IPS-18a (cell line): ENCODE measurements around the gene C16orf95.

ENCODE experiments used
- H3K27ac ChIP-seq: one replicate; pipeline ENCODE4 v1.5.1; 2013; ENCODE audit warnings: low read length
- H3K27me3 ChIP-seq: one replicate; pipeline ENCODE4 v1.6.1; 2013; ENCODE audit warnings: mild to moderate bottlenecking, low read length; ENCODE audit not compliant: control insufficient read depth, insufficient read depth
- H3K36me3 ChIP-seq: one replicate; pipeline ENCODE4 v1.6.1; 2013; ENCODE audit warnings: low read depth, low read length; ENCODE audit not compliant: control insufficient read depth
- H3K4me1 ChIP-seq: one replicate; pipeline ENCODE4 v1.6.1; 2013; ENCODE audit warnings: low read depth, low read length; ENCODE audit not compliant: control insufficient read depth
- H3K4me3 ChIP-seq: one replicate; pipeline ENCODE4 v1.5.1; 2013; ENCODE audit warnings: low read length
- H3K9ac ChIP-seq: one replicate; pipeline ENCODE4 v1.6.1; 2013; ENCODE audit warnings: mild to moderate bottlenecking, low read length, moderate library complexity
- H3K9me3 ChIP-seq: one replicate; pipeline ENCODE4 v1.6.1; 2013; ENCODE audit warnings: low read depth, low read length; ENCODE audit not compliant: control insufficient read depth

Gene C16orf95

DNA sequence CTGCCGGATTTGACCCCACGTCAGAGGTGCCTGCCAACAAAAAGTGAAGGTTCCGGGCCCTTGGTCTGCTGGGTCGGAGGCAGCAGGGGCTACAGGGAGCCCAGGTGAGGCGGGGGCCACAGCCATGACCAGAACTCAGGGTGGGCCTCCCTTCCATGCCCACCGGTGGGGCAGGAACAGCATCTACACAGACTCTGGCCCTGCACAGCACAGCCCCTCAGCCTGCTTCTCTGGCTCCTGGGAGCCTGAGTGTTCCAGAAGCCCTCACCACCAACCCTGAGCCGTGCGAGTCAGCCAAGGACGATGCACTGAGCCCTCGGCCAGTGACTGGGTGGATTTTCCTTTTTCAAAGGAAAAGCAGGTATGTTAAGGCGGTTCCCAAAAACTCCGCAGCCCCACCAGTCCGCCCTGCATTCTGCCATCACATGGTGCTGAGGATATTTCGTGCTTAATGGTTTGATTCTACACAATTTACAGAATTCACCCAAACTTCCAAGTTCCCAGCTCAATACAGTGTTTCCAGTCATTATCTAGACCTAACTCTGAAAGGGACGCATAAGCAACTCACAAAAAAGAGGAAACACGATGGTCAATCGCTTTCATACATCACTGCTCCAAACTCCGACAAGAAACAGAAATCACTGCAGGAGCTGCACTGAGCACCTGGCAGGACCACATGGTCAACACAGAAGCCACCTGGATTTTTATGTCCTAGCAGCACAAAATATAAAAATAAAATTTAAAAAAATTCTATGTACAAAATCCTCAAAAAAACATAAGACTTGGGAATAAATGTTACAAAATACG, 19.4 kb upstream of the C16orf95 start:
- peaks cover 7% of the 10 kb centered on the region for H3K36me3 ChIP-seq
- no peak overlapping the region for H3K4me3 ChIP-seq
- H3K9me3 ChIP-seq = no peaks in the 10 kb centered on the region
- no peaks in the 10 kb centered on the region for H3K27me3 ChIP-seq
- H3K27ac ChIP-seq = no peak overlapping the region
- H3K4me1 ChIP-seq = no peaks in the 10 kb centered on the region
- H3K9ac ChIP-seq = no peak overlapping the region

DNA sequence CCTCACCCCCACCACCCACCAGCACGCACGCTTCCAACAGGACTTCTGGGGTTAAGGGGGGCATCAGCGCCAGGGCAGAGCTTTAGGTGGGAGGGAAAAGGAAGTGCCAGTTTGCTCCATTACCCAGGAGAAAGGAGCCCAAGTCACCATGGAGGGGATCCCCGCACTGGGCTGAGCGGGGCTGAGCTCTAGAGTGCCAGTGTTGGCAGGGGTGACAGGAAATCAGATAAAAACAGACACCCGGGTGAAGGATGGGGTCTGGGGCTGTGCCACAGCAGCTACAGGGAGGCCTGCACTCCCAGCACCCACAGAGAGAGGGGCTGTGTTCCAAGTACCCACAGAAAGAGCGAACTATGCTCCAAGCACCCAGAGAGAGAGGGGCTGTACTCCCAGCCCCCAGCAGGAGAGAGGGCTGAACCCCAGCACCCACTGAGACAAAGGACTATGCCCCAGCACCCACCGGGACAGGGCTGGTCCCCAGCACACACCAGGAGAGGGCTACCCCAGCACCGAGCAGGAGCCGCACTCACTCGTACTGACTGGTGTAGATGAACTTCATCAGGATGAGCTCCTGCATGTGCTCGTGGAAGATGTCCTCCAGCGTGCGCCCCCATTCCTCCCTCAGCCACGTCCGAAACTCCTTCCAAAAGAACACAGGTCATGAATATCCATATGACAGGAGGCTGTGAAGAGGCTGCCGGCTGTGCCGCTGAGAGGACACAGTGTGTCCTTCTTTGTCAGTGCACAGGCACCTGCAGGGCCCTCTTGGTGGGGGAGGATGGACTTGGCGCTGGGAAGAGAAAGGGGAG, 18.6 kb upstream of the C16orf95 start:
- Histone ChIP-seq H3K27me3 (no peaks in the 10 kb centered on the region), H3K4me3 (no peak overlapping the region), H3K36me3 (peaks cover 9% of the 10 kb centered on the region)

DNA sequence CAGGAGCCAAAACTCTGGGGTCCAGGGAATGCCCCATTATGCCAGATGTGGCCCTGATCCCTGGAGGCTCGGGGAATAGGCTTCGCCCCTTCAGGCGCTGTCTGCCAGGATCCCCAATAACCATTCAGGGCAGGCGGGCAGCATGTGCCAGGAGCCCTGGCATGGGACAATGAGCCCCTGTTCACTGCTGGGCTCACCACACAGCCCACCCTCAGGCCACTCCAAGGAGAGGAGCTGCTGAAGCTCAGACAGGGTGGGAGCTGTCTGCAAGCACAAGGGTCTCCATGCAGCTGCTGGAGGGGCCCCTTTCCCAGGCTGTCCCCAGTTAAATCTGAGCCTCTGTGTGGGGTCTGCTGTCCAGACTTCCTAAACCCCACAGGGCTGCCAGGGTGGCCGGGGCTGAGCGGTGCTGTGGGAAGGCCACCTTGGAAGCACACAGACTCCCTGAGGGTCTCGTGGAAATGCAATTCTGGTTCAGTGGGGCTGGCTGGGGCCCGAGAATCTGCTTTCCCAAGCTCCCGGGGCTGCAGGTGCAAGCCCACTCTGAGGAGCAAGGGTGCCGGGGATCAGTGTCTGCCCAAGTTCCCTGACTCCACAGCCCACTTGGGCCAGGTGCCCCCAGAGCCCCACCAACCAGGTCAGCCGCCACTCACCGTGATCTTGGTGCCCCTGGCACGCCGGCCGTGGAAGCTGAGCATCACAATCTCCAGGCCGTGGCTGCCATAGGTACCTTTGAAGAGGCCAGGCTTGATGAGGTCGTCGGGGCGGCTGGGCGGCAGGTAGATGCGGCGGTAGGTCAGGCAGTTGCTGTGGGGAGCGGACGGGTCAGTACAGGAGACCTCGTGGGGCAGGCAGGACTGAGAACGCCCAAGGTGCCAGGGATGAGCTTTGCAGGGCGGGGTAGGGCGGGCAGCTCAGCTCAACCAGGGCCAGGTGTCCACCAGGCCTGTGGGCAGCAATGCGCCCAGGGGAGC, 17.7 kb upstream of the C16orf95 start:
- no peaks in the 10 kb centered on the region for H3K4me1 ChIP-seq
- H3K36me3 ChIP-seq = peaks cover 13% of the 10 kb centered on the region
- H3K9ac ChIP-seq = no peak overlapping the region
- H3K9me3 ChIP-seq = no peaks in the 10 kb centered on the region
- H3K27ac ChIP-seq = no peak overlapping the region
- H3K4me3 ChIP-seq = no peak overlapping the region
- H3K27me3 ChIP-seq = no peaks in the 10 kb centered on the region

More for the DNA sequence above, 18.6 kb upstream of the C16orf95 start:
- Histone ChIP-seq H3K9me3 (no peaks in the 10 kb centered on the region), H3K4me1 (no peaks in the 10 kb centered on the region), H3K9ac (no peak overlapping the region), H3K27ac (no peak overlapping the region)

DNA sequence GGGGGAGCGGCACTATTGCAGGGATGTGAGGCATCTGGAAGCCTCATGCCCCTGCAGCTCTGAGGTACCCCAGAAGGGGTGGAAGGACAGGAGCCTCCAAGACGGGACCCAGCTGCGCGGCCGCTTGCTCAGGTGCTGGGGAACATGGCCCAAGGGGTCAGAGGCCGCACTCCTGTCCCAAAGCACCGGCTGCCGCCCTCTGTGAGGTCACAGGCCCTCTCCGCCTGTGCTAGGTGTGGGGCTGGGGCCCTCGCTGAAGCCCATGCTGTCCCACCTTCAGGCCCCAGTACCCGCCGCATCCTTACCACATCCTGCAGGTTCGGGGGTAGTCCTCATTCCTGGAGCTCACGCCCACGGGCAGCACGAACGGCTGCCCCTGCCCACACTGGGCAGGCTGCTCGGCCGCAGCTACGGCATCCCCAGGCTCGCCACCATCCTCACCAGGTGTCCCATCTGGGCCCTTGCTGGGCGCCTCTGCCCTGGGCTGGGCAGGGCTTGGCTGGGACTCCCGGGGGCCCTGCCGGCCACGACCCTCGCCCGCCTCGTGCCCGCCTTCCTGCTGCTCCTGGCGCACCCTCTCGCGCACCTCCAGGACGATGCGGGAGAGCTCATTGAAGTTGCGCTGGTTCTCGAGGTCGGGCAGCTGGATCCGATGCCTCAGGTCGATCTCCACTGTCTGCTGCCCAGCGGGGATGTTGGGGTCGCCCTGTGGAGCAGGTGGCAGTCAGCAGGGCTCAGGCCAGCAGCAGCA, 16.6 kb upstream of the C16orf95 start:
- Histone ChIP-seq H3K9me3 (no peaks in the 10 kb centered on the region), H3K27me3 (no peaks in the 10 kb centered on the region), H3K9ac (no peak overlapping the region), H3K4me1 (no peaks in the 10 kb centered on the region), H3K27ac (no peak overlapping the region), H3K36me3 (peaks cover 15% of the 10 kb centered on the region), H3K4me3 (no peak overlapping the region)

DNA sequence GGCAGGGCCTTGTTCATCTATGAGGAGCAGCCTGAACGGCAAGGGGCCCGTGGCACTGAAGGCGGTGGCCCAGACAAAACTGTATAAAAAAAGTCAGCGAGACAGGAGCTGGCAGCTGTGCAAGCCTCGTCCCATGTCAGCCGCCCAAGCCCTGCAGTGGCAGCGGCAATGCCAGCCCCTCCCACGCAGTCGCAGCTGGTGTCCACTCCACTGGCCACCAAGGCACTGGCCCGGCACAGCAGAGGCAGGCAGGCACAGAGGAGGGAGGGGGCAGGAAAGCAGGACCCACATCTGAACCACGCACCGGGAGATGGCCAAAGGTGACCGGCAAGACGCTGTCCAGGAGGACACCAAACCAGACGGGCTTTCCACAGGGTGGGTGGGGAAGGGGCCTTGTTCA, 15.9 kb upstream of the C16orf95 start:
- Histone ChIP-seq H3K27me3 (no peaks in the 10 kb centered on the region), H3K9me3 (no peaks in the 10 kb centered on the region), H3K4me1 (no peaks in the 10 kb centered on the region), H3K4me3 (no peak overlapping the region), H3K36me3 (peaks cover 15% of the 10 kb centered on the region), H3K27ac (no peak overlapping the region), H3K9ac (no peak overlapping the region)

DNA sequence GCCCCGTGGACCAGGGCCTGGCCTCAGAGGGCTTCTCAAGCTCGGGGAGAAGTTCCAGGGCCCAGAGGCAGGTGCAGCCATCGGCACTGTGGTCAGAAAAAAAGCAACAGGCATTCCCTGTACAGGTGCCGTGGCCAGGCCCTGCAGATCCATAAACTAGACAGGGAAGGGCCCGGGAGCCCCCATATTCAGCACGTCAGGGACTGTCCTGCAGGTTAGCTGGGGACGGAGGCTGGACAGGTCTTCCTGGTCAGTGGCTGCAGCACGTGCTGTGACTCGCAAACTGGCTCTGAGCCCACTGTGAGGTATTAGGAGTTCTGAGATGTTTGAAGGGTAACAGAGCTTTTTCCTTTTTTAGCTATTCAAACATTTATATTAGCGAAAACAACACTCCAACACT, 15.0 kb upstream of the C16orf95 start:
- Histone ChIP-seq H3K4me3 (no peak overlapping the region), H3K9me3 (no peaks in the 10 kb centered on the region), H3K4me1 (no peaks in the 10 kb centered on the region), H3K27me3 (no peaks in the 10 kb centered on the region), H3K9ac (no peak overlapping the region), H3K27ac (no peak overlapping the region), H3K36me3 (peaks cover 15% of the 10 kb centered on the region)

DNA sequence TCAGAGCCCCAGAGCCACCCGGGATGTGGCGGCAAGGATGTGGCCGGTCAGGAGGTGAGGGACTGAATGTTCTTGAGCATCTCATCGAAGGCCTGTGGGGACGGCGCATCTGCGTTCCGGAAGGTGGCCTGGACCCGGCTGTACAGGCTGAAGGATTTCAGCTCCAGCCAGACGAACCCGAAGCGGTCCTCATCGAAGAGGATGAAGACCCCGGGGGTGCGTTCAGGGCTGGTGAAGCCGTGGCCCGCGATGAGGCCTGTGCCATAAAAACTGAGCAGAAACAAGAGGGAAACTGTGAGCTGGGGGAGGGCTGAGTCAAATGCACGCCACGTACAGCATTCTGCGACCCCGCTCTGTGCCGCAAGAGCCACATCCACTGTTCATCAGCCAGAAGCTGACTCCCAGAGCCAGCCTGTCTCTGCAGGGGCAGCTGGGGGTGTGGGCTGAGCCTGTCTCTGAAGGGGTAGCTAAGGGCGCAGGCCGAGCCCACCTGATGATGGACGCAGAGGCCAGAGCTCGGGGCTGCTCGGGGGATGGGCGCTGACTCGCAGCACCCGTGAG, 14.1 kb upstream of the C16orf95 start:
- H3K36me3 ChIP-seq = peaks cover 15% of the 10 kb centered on the region
- no peaks in the 10 kb centered on the region for H3K27me3 ChIP-seq
- no peak overlapping the region for H3K9ac ChIP-seq
- no peaks in the 10 kb centered on the region for H3K4me1 ChIP-seq
- no peak overlapping the region for H3K4me3 ChIP-seq
- no peak overlapping the region for H3K27ac ChIP-seq
- no peaks in the 10 kb centered on the region for H3K9me3 ChIP-seq

DNA sequence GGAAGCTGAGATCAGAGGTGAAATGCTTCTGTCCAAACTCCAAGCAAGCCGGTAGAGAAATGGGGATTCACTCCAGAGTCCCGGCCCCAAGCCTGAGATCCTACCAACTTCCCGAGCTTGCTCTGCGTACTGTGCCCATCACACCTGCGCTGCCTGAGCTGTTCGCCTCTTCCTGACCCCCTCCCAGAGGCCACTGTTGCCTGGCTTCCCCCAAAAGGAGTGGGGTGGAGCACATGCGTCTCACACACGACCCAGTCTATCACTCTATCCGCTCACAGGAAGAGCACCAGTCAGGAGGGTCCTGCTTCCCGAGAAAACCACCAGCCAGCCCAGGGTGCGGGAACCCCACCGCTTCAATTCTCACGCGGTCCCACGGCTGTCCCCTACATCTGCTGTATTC, 13.5 kb upstream of the C16orf95 start:
- H3K36me3 ChIP-seq = peaks cover 15% of the 10 kb centered on the region
- no peak overlapping the region for H3K9ac ChIP-seq
- H3K4me3 ChIP-seq = no peak overlapping the region
- H3K27ac ChIP-seq = no peak overlapping the region
- no peaks in the 10 kb centered on the region for H3K4me1 ChIP-seq
- no peaks in the 10 kb centered on the region for H3K27me3 ChIP-seq
- H3K9me3 ChIP-seq = no peaks in the 10 kb centered on the region

DNA sequence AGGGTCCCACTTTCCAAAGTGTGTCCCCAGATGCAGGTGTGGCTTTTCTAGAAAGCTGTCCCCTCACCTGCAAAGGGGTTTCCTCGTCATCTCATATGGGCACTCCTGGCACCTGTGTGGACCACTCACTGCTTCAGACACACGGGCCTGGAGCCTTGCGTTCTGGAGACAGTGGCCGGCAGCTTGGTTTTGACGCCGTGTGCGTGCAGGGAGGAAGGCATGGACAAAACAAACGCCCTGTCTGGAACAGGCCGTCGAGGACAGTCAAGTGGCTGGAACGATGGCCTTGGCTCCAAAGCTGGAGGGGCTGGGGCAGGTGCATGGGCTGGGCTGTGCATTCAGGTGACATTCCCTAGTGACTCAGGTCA, 13.0 kb upstream of the C16orf95 start:
- Histone ChIP-seq H3K36me3 (peaks cover 15% of the 10 kb centered on the region), H3K9me3 (no peaks in the 10 kb centered on the region), H3K9ac (no peak overlapping the region), H3K4me3 (no peak overlapping the region), H3K27me3 (no peaks in the 10 kb centered on the region), H3K27ac (no peak overlapping the region), H3K4me1 (no peaks in the 10 kb centered on the region)

DNA sequence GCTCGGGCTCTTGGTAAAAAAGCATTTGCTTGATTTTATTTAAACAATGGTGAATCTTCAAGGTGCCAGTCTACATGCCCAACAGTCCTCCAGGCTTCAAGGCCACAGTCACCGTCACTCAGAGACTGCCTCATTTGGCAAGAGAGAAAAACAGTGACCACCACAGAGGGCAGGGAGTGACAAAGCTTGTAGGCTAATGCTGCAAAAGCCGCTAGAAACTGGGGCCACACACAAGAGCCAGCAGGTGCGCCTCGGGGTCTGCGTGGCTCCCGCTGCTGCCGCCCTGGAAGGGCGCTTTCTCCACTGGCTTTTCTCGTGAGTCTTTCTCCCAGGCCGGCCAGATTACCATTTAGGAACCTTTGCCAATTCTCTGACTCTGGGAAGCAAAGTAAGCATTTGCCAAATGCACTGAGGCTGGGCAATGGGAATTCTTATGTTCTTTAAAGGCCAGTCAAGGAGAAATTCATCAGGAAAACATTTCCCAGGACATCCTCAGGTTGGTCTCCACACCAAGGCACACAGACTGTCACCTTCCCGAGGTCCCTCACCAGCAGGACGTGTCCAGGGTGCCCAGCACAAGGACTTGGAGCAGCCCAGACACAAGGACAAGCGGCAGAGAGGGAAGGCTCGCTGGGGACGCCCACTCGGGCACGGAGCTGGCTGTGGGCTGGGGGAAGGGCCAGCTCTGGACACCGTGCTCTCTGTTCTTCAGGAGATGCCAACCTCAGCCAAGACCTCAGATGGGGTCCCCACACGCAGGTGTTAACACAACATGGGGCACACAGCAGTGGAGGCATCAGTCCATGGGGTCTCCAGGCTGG, 12.5 kb upstream of the C16orf95 start:
- Histone ChIP-seq H3K9me3 (no peaks in the 10 kb centered on the region), H3K27me3 (no peaks in the 10 kb centered on the region), H3K4me1 (peaks cover 3% of the 10 kb centered on the region), H3K9ac (no peak overlapping the region), H3K36me3 (peaks cover 15% of the 10 kb centered on the region), H3K4me3 (no peak overlapping the region), H3K27ac (no peak overlapping the region)
